ENCODE results near the gene PRKCB. TPM values are rescaled to one million over a fixed set of nuclear protein-coding genes. Genes with fewer than 3 reads are reported as not detected.

Gene PRKCB
- total RNA-seq, 1 experiment from 2014 or later, result 0.89 TPM

DNA sequence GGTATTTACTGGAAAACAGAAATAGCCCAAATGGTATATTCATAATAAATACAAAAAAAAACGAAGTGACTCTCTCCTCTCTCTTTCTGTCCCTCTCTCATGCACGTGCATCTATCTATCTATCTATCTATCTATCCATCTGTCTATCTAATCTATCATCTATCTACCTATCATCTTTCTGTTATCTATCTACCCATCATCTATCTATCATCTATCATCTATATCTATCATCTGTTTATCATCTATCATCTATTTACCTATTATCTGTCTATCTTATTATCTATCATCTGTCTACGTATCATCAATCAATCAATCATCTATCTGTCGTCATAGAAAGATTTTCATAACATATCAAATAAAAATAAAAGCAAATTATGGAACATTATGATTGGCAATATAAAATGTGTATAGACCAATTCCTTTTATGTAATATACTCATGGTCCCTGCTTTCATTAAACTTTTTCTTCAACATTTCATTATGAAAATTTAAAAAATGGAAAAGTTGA lies 293.7 kb downstream of the PRKCB start:
- Histone ChIP-seq H3K36me3 (ENCODE audit: control insufficient read depth in 1 of 2, insufficient read depth in 2 of 2, low read length in 2 of 2) (no peaks in the 10 kb centered on the region), H3K4me3 (replicated peaks in 1 of 2; ENCODE audit: low read depth in 1 of 2, low read length in 2 of 2) (no peak overlapping the region), H3K4me1 (ENCODE audit: control insufficient read depth in 1 of 2, insufficient read depth in 2 of 2, low read length in 2 of 2) (no peaks in the 10 kb centered on the region), H3K27ac (ENCODE audit: low read depth, low read length) (no peak overlapping the region), H4K20me1 (ENCODE audit: insufficient read depth) (no peaks in the 10 kb centered on the region), H3K9ac (ENCODE audit: low read length) (no peak overlapping the region), H3K79me2 (ENCODE audit: insufficient read depth, low read length) (no peaks in the 10 kb centered on the region), H3K9me2 (ENCODE audit: insufficient read depth) (no peaks in the 10 kb centered on the region), H3K4me2 (ENCODE audit: low read length) (no peak overlapping the region), H2AFZ (ENCODE audit: low read depth, low read length, poor library complexity, severe bottlenecking) (no peak overlapping the region), H3K27me3 (ENCODE audit: insufficient read depth, low read length) (peaks cover 16% of the 10 kb centered on the region), H3K9me3 (ENCODE audit: control insufficient read depth in 1 of 2, insufficient read depth in 1 of 2, low read depth in 1 of 2, low read length in 2 of 2) (no peaks in the 10 kb centered on the region)
- ChIA-PET POLR2A (no interaction called here), RAD21 (ENCODE audit: low non-redundant PET in 1 of 2, low total read pairs in 2 of 2, uncharacterized antibody in 2 of 2, unreplicated experiment in 2 of 2) (no interaction called here), CTCF (no interaction called here)
- DNase-seq (ENCODE audit: low read depth, low spot score) (no peak), ATAC-seq (no peak)
- TF ChIP-seq EZH2 (IDR thresholded peaks at IDR 0.05), result no peak
- TF ChIP-seq SP1 (IDR thresholded peaks at IDR 0.05; ENCODE audit: low read depth), result no peak
- TF ChIP-seq, protein P1, sequence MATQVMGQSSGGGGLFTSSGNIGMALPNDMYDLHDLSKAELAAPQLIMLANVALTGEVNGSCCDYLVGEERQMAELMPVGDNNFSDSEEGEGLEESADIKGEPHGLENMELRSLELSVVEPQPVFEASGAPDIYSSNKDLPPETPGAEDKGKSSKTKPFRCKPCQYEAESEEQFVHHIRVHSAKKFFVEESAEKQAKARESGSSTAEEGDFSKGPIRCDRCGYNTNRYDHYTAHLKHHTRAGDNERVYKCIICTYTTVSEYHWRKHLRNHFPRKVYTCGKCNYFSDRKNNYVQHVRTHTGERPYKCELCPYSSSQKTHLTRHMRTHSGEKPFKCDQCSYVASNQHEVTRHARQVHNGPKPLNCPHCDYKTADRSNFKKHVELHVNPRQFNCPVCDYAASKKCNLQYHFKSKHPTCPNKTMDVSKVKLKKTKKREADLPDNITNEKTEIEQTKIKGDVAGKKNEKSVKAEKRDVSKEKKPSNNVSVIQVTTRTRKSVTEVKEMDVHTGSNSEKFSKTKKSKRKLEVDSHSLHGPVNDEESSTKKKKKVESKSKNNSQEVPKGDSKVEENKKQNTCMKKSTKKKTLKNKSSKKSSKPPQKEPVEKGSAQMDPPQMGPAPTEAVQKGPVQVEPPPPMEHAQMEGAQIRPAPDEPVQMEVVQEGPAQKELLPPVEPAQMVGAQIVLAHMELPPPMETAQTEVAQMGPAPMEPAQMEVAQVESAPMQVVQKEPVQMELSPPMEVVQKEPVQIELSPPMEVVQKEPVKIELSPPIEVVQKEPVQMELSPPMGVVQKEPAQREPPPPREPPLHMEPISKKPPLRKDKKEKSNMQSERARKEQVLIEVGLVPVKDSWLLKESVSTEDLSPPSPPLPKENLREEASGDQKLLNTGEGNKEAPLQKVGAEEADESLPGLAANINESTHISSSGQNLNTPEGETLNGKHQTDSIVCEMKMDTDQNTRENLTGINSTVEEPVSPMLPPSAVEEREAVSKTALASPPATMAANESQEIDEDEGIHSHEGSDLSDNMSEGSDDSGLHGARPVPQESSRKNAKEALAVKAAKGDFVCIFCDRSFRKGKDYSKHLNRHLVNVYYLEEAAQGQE (IDR thresholded peaks at IDR 0.05; ENCODE audit: low read depth), result no peak
- no peak for TF ChIP-seq TCF7L2 (IDR thresholded peaks at IDR 0.05; ENCODE audit: borderline replicate concordance, extremely low read depth, insufficient read depth, insufficient read length)
- no peak for TF ChIP-seq CBX3 (IDR thresholded peaks at IDR 0.05; ENCODE audit: low read depth)
- no peak for TF ChIP-seq ZFX (IDR thresholded peaks at IDR 0.05)
- TF ChIP-seq POLR2AphosphoS5 (IDR thresholded peaks at IDR 0.05; ENCODE audit: low read depth, low read length), result no peak
- TF ChIP-seq, protein P2, sequence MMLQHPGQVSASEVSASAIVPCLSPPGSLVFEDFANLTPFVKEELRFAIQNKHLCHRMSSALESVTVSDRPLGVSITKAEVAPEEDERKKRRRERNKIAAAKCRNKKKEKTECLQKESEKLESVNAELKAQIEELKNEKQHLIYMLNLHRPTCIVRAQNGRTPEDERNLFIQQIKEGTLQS (IDR thresholded peaks at IDR 0.05), result no peak
- no peak for TF ChIP-seq ELF1 (IDR thresholded peaks at IDR 0.05; ENCODE audit: borderline replicate concordance, low read depth)
- TF ChIP-seq, protein P3, sequence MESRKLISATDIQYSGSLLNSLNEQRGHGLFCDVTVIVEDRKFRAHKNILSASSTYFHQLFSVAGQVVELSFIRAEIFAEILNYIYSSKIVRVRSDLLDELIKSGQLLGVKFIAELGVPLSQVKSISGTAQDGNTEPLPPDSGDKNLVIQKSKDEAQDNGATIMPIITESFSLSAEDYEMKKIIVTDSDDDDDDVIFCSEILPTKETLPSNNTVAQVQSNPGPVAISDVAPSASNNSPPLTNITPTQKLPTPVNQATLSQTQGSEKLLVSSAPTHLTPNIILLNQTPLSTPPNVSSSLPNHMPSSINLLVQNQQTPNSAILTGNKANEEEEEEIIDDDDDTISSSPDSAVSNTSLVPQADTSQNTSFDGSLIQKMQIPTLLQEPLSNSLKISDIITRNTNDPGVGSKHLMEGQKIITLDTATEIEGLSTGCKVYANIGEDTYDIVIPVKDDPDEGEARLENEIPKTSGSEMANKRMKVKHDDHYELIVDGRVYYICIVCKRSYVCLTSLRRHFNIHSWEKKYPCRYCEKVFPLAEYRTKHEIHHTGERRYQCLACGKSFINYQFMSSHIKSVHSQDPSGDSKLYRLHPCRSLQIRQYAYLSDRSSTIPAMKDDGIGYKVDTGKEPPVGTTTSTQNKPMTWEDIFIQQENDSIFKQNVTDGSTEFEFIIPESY (IDR thresholded peaks at IDR 0.05; ENCODE audit: extremely low read depth, insufficient replicate concordance, low read length), result no peak
- no peak for TF ChIP-seq ZNF274 (IDR thresholded peaks at IDR 0.05; ENCODE audit: low read depth, low read length)
- no peak for TF ChIP-seq CEBPB (IDR thresholded peaks at IDR 0.05; ENCODE audit: low read depth)
- TF ChIP-seq, protein P4, sequence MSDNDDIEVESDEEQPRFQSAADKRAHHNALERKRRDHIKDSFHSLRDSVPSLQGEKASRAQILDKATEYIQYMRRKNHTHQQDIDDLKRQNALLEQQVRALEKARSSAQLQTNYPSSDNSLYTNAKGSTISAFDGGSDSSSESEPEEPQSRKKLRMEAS (IDR thresholded peaks at IDR 0.05), result no peak
- no peak for TF ChIP-seq RAD21 (IDR thresholded peaks at IDR 0.05; ENCODE audit: low read depth)
- TF ChIP-seq SIN3A (IDR thresholded peaks at IDR 0.05; ENCODE audit: low read depth), result no peak
- TF ChIP-seq POLR2A (IDR thresholded peaks at IDR 0.05; ENCODE audit: borderline replicate concordance, extremely low read depth, insufficient read depth, insufficient read length), result no peak
- no peak for TF ChIP-seq EGR1 (IDR thresholded peaks at IDR 0.05; ENCODE audit: low read depth)
- no TSS peak for BruUV-seq (replicated peaks)
- intact Hi-C loops (cut with micrococcal nuclease), result no loop called here

Data from HCT116 (cell line).